ENCODE measurements around the gene CEMIP. TPM values are rescaled to one million over a fixed set of nuclear protein-coding genes. Genes with fewer than 3 reads are reported as not detected.

The CEMIP gene
- total RNA-seq, 1 experiment from 2014 or later = 3.5 TPM

DNA sequence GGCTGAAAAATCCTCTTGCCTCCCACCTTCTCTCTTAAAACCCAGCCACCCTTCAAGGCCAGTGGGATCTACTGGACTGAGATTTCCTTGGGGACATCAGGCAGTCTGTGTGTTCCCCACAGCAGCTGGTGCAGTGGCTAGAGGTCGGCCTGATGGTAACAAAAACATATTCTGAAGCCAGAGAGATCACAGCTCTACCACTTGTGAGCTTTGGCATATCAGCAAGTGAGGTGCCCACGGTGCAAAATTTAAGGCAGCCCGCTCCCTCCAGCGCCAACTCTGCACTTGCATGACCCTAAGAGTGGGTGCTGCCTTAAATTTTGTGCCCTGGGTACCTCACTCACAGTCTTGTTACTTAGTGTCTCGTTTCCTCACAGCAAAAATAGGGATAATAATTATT, 113.2 kb downstream of the CEMIP start:
- no TSS peak for BruUV-seq (replicated peaks)
- ChIA-PET CTCF (no interaction called here), RAD21 (ENCODE audit: low non-redundant PET in 1 of 2, low total read pairs in 2 of 2, uncharacterized antibody in 2 of 2, unreplicated experiment in 2 of 2) (no interaction called here), POLR2A (no interaction called here)
- intact Hi-C loops (cut with micrococcal nuclease) = no loop called here
- no peak for DNase-seq (ENCODE audit: low read depth, low spot score)
- Histone ChIP-seq H3K4me1 (ENCODE audit: control insufficient read depth in 1 of 2, insufficient read depth in 2 of 2, low read length in 2 of 2) (no peaks in the 10 kb centered on the region), H3K36me3 (ENCODE audit: control insufficient read depth in 1 of 2, insufficient read depth in 2 of 2, low read length in 2 of 2) (peaks cover 0 to 2% of the 10 kb centered on the region in 2 experiments; a peak in 1 of 4 replicates), H3K4me3 (replicated peaks in 1 of 2; ENCODE audit: low read depth in 1 of 2, low read length in 2 of 2) (no peak overlapping the region), H3K27me3 (ENCODE audit: insufficient read depth, low read length) (no peaks in the 10 kb centered on the region), H3K27ac (ENCODE audit: low read depth, low read length) (no peak overlapping the region), H3K9ac (ENCODE audit: low read length) (no peak overlapping the region), H2AFZ (ENCODE audit: low read depth, low read length, poor library complexity, severe bottlenecking) (no peak overlapping the region), H3K4me2 (ENCODE audit: low read length) (no peak overlapping the region), H4K20me1 (ENCODE audit: insufficient read depth) (no peaks in the 10 kb centered on the region), H3K9me2 (ENCODE audit: insufficient read depth) (no peaks in the 10 kb centered on the region), H3K9me3 (ENCODE audit: control insufficient read depth in 1 of 2, insufficient read depth in 1 of 2, low read depth in 1 of 2, low read length in 2 of 2) (peaks cover 0 to 6% of the 10 kb centered on the region in 2 experiments; a peak in 2 of 4 replicates), H3K79me2 (ENCODE audit: insufficient read depth, low read length) (no peaks in the 10 kb centered on the region)
- TF ChIP-seq, protein P1, sequence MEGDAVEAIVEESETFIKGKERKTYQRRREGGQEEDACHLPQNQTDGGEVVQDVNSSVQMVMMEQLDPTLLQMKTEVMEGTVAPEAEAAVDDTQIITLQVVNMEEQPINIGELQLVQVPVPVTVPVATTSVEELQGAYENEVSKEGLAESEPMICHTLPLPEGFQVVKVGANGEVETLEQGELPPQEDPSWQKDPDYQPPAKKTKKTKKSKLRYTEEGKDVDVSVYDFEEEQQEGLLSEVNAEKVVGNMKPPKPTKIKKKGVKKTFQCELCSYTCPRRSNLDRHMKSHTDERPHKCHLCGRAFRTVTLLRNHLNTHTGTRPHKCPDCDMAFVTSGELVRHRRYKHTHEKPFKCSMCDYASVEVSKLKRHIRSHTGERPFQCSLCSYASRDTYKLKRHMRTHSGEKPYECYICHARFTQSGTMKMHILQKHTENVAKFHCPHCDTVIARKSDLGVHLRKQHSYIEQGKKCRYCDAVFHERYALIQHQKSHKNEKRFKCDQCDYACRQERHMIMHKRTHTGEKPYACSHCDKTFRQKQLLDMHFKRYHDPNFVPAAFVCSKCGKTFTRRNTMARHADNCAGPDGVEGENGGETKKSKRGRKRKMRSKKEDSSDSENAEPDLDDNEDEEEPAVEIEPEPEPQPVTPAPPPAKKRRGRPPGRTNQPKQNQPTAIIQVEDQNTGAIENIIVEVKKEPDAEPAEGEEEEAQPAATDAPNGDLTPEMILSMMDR (IDR thresholded peaks at IDR 0.05 in 2 of 3, conservative IDR thresholded peaks at IDR 0.05 in 1 of 3; ENCODE audit: borderline replicate concordance in 1 of 3, insufficient read depth in 1 of 3, low read depth in 2 of 3, low read length in 2 of 3) = no peak
- no peak for ATAC-seq

DNA sequence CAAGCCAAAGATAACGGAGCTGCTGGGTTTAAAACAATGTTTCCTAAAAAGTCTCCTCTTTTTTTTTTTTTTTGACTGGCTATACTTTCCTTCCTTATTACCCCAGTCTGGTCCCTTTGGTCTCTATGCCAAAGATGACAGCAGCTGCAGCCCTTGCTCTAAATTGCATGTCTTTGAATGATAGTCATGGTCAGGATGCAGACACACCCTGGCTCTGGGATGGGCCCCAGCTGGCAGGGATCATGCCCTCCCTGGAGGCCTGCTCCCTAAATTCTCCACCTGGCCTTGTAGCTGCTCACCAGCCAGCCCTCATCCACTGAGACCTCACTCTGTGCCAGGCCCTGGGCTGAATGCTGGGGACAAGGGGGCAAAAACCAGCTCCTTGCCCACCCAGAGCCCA, 114.6 kb downstream of the CEMIP start:
- no peaks in the 10 kb centered on the region for H3K4me1 ChIP-seq (ENCODE audit: control insufficient read depth in 1 of 2, insufficient read depth in 2 of 2, low read length in 2 of 2)
- H2AFZ ChIP-seq (ENCODE audit: low read depth, low read length, poor library complexity, severe bottlenecking) = no peak overlapping the region
- no peak overlapping the region for H3K9ac ChIP-seq (ENCODE audit: low read length)
- no peak overlapping the region for H3K27ac ChIP-seq (ENCODE audit: low read depth, low read length)
- DNase-seq (ENCODE audit: low read depth, low spot score) (no peak), ATAC-seq (no peak)
- H3K27me3 ChIP-seq (ENCODE audit: insufficient read depth, low read length) = no peaks in the 10 kb centered on the region
- H3K4me3 ChIP-seq (replicated peaks in 1 of 2; ENCODE audit: low read depth in 1 of 2, low read length in 2 of 2) = no peak overlapping the region
- POLR2A ChIA-PET = no interaction called here
- no peaks in the 10 kb centered on the region for H4K20me1 ChIP-seq (ENCODE audit: insufficient read depth)
- BruUV-seq (replicated peaks) = no TSS peak
- intact Hi-C loops (cut with micrococcal nuclease) = no loop called here
- CTCF ChIA-PET = no interaction called here
- no peak overlapping the region for H3K4me2 ChIP-seq (ENCODE audit: low read length)
- H3K9me3 ChIP-seq (ENCODE audit: control insufficient read depth in 1 of 2, insufficient read depth in 1 of 2, low read depth in 1 of 2, low read length in 2 of 2) = peaks cover 0 to 6% of the 10 kb centered on the region in 2 experiments; a peak in 2 of 4 replicates
- no peaks in the 10 kb centered on the region for H3K9me2 ChIP-seq (ENCODE audit: insufficient read depth)
- H3K79me2 ChIP-seq (ENCODE audit: insufficient read depth, low read length) = no peaks in the 10 kb centered on the region
- peaks cover 0 to 2% of the 10 kb centered on the region in 2 experiments; a peak in 1 of 4 replicates for H3K36me3 ChIP-seq (ENCODE audit: control insufficient read depth in 1 of 2, insufficient read depth in 2 of 2, low read length in 2 of 2)
- RAD21 ChIA-PET (ENCODE audit: low non-redundant PET in 1 of 2, low total read pairs in 2 of 2, uncharacterized antibody in 2 of 2, unreplicated experiment in 2 of 2) = no interaction called here
- no peak for TF ChIP-seq POLR2A (IDR thresholded peaks at IDR 0.05; ENCODE audit: borderline replicate concordance, extremely low read depth, insufficient read depth, insufficient read length)
- no peak for TF ChIP-seq SRF (IDR thresholded peaks at IDR 0.05; ENCODE audit: low read depth)
- TF ChIP-seq, protein P2, sequence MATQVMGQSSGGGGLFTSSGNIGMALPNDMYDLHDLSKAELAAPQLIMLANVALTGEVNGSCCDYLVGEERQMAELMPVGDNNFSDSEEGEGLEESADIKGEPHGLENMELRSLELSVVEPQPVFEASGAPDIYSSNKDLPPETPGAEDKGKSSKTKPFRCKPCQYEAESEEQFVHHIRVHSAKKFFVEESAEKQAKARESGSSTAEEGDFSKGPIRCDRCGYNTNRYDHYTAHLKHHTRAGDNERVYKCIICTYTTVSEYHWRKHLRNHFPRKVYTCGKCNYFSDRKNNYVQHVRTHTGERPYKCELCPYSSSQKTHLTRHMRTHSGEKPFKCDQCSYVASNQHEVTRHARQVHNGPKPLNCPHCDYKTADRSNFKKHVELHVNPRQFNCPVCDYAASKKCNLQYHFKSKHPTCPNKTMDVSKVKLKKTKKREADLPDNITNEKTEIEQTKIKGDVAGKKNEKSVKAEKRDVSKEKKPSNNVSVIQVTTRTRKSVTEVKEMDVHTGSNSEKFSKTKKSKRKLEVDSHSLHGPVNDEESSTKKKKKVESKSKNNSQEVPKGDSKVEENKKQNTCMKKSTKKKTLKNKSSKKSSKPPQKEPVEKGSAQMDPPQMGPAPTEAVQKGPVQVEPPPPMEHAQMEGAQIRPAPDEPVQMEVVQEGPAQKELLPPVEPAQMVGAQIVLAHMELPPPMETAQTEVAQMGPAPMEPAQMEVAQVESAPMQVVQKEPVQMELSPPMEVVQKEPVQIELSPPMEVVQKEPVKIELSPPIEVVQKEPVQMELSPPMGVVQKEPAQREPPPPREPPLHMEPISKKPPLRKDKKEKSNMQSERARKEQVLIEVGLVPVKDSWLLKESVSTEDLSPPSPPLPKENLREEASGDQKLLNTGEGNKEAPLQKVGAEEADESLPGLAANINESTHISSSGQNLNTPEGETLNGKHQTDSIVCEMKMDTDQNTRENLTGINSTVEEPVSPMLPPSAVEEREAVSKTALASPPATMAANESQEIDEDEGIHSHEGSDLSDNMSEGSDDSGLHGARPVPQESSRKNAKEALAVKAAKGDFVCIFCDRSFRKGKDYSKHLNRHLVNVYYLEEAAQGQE (IDR thresholded peaks at IDR 0.05; ENCODE audit: low read depth) = no peak
- TF ChIP-seq, protein P1 (IDR thresholded peaks at IDR 0.05 in 2 of 3, conservative IDR thresholded peaks at IDR 0.05 in 1 of 3; ENCODE audit: borderline replicate concordance in 1 of 3, insufficient read depth in 1 of 3, low read depth in 2 of 3, low read length in 2 of 3) = no peak
- TF ChIP-seq EGR1 (IDR thresholded peaks at IDR 0.05; ENCODE audit: low read depth) = no peak
- no peak for TF ChIP-seq FOSL1 (IDR thresholded peaks at IDR 0.05; ENCODE audit: low read depth)
- no peak for TF ChIP-seq JUND (IDR thresholded peaks at IDR 0.05)
- TF ChIP-seq CBX3 (IDR thresholded peaks at IDR 0.05; ENCODE audit: low read depth) = no peak
- TF ChIP-seq, protein P3, sequence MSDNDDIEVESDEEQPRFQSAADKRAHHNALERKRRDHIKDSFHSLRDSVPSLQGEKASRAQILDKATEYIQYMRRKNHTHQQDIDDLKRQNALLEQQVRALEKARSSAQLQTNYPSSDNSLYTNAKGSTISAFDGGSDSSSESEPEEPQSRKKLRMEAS (IDR thresholded peaks at IDR 0.05) = no peak
- no peak for TF ChIP-seq ZFX (IDR thresholded peaks at IDR 0.05)
- TF ChIP-seq ELF1 (IDR thresholded peaks at IDR 0.05; ENCODE audit: borderline replicate concordance, low read depth) = no peak
- no peak for TF ChIP-seq POLR2AphosphoS5 (IDR thresholded peaks at IDR 0.05; ENCODE audit: low read depth, low read length)
- TF ChIP-seq, protein P4, sequence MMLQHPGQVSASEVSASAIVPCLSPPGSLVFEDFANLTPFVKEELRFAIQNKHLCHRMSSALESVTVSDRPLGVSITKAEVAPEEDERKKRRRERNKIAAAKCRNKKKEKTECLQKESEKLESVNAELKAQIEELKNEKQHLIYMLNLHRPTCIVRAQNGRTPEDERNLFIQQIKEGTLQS (IDR thresholded peaks at IDR 0.05) = no peak

All from HCT116 (cell line).